ENCODE data around the gene SIT1. TPM values are rescaled to one million over a fixed set of nuclear protein-coding genes. Genes with fewer than 3 reads are reported as not detected.

Gene SIT1
- total RNA-seq, 1 donor from 2014 or later, result not detected

- peaks cover 14 to 39% of the 10 kb centered on the region in 2 donors for H3K4me1 ChIP-seq
- TF ChIP-seq CTCF (IDR thresholded peaks at IDR 0.05), result no peak
- H3K27ac ChIP-seq, result peak overlapping the region; percentile 93 to 97
- H3K36me3 ChIP-seq, result peaks cover 64 to 76% of the 10 kb centered on the region in 2 donors
- DNase-seq (ENCODE audit: low spot score in 2 of 2), result no peak
- no peaks in the 10 kb centered on the region for H3K9me3 ChIP-seq
- intact Hi-C loops (cut with DNase I), result no loop called here
- peak overlapping the region; percentile 83 to 93 for H3K4me3 ChIP-seq
- no peaks in the 10 kb centered on the region for H3K27me3 ChIP-seq
Measured at GRCh38 chr9:35686222-35687203, 35.8 kb upstream of the SIT1 start.

DNA sequence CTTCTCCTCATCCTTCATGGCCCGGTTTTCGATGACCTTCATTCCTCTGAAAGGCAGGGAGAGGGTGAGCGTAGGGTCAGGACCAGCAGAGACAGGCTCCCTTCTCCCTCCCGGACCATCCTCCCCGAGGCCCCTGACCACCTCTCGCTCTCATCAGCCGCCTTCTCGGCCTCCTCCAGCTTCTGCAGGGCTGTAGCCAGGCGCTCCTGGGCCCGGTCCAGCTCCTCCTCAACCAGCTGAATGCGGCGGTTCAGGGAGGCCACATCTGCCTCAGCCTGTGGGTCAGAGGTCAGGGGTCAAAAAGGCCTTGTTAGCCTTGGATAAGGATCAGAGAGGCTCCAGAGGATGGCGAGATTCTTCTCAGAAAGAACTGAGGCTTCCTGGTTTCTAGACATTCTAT, 34.8 kb upstream of the SIT1 start:
- TF ChIP-seq CTCF (IDR thresholded peaks at IDR 0.05), result no peak
- Histone ChIP-seq H3K4me3 (peak overlapping the region; percentile 83 to 93), H3K4me1 (peaks cover 14 to 43% of the 10 kb centered on the region in 2 donors), H3K27ac (peak overlapping the region; percentile 93 to 97), H3K36me3 (peaks cover 64 to 76% of the 10 kb centered on the region in 2 donors), H3K9me3 (no peaks in the 10 kb centered on the region), H3K27me3 (no peaks in the 10 kb centered on the region)
- no peak for DNase-seq (ENCODE audit: low spot score in 2 of 2)
- intact Hi-C loops (cut with DNase I), result no loop called here

DNA sequence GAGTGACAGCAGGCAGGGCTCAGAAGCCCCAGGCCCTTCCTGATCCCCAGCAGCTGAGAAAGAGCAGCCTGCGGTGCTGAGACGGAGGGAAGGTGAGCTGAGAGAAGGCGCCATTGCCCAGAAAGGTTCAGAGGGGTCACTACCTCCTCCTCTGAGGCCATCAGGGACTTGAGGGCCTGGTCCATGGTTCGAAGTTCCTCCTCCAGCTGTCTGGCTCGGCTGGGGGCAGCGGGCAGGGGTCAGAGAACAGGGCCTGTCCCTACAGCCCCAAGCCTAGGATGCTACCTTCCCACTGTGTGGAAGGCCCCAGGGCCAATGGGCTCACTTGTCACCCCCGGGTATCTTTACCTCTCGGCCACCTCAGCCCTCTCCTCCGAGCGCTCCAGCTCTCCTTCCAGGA, 34.2 kb upstream of the SIT1 start:
- H3K36me3 ChIP-seq, result peaks cover 64 to 76% of the 10 kb centered on the region in 2 donors
- peak overlapping the region; percentile 93 to 97 for H3K27ac ChIP-seq
- no peak for DNase-seq (ENCODE audit: low spot score in 2 of 2)
- intact Hi-C loops (cut with DNase I), result no loop called here
- no peak for TF ChIP-seq CTCF (IDR thresholded peaks at IDR 0.05)
- H3K9me3 ChIP-seq, result no peaks in the 10 kb centered on the region
- peak overlapping the region; percentile 83 to 93 for H3K4me3 ChIP-seq
- H3K27me3 ChIP-seq, result no peaks in the 10 kb centered on the region
- H3K4me1 ChIP-seq, result peaks cover 14 to 43% of the 10 kb centered on the region in 2 donors

- peaks cover 14 to 45% of the 10 kb centered on the region in 2 donors for H3K4me1 ChIP-seq
- peak overlapping the region; percentile 93 to 97 for H3K27ac ChIP-seq
- peak overlapping the region; percentile 83 to 93 for H3K4me3 ChIP-seq
- no peaks in the 10 kb centered on the region for H3K27me3 ChIP-seq
- no peak for DNase-seq (ENCODE audit: low spot score in 2 of 2)
- no peak for TF ChIP-seq CTCF (IDR thresholded peaks at IDR 0.05)
- peaks cover 63 to 64% of the 10 kb centered on the region in 2 donors for H3K36me3 ChIP-seq
- no peaks in the 10 kb centered on the region for H3K9me3 ChIP-seq
- intact Hi-C loops (cut with DNase I), result loop anchor here (2.0 kb wide), 1 partner anchor 19 kb away; no protein-coding TSS in a partner anchor
Measured at GRCh38 chr9:35683323-35683722, 32.6 kb upstream of the SIT1 start.

DNA sequence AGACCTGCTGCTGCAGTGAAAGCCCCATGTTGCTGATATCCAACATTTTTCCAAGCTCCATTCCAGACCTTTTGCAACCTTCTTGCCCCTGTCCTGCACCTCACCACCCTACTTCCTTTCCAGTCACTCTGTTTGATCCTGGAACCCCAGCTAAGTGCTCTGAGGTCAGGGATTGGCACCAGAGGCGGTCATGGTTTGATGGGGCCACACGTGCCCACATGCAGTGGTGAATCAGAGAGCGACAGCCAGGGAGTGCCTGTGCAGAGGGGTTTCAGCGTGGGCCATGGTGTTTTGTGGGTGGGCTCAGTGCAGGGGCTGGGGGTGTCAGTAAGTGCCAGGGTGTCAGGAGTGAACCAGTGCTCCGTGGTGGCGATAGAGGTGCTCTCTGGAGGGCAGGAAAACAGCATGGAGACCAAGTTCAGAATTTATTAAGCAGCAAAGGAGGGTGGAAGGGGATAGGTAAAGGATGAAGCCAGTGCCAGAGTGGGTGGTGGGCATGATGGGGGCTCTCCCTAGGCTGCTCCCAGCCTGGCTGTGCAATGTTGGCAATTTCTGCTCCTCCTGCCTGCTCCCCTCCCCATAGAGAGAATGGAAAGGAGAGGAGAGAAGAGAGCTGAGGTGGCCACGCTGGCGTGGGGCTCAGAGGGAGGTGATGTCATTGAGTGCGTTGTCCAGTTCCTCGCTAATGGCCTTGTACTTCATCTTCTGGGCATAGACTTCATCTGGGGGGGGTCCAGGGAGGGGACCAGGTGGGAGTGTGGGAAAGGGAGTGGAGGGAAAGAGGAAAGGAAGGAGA, 32.0 kb upstream of the SIT1 start:
- no peak for DNase-seq (ENCODE audit: low spot score in 2 of 2)
- peak overlapping the region; percentile 93 to 97 for H3K27ac ChIP-seq
- intact Hi-C loops (cut with DNase I), result loop anchor here (2.0 kb wide), 1 partner anchor 20 kb away; no protein-coding TSS in a partner anchor
- H3K4me1 ChIP-seq, result peaks cover 14 to 45% of the 10 kb centered on the region in 2 donors
- peak overlapping the region in 1 of 2 donors; percentile 93 for H3K4me3 ChIP-seq
- no peak for TF ChIP-seq CTCF (IDR thresholded peaks at IDR 0.05)
- H3K36me3 ChIP-seq, result peaks cover 57 to 58% of the 10 kb centered on the region in 2 donors
- H3K27me3 ChIP-seq, result no peaks in the 10 kb centered on the region
- no peaks in the 10 kb centered on the region for H3K9me3 ChIP-seq

Measured in ascending aorta (tissue), 2 donors.